ENCODE measurements around the gene PRAMEF20. TPM values are rescaled to one million over a fixed set of nuclear protein-coding genes. Genes with fewer than 3 reads are reported as not detected.

The PRAMEF20 gene
- total and polyA plus RNA-seq, 2 of the 4 experiments (the other 2 are of a cell fraction), result not detected

- Histone ChIP-seq H4K91ac (ENCODE audit: insufficient read depth, low read depth, low read length) (no peak overlapping the region), H3K14ac (replicated peaks; ENCODE audit: low read depth, low read length) (no peak overlapping the region), H2BK120ac (ENCODE audit: low read depth, low read length) (no peak overlapping the region), H3K9me1 (ENCODE audit: insufficient read depth, low read length) (no peaks in the 10 kb centered on the region), H3K4me2 (ENCODE audit: low read depth, low read length) (no peak overlapping the region), H3K4ac (ENCODE audit: low read depth, low read length) (no peak overlapping the region), H3K18ac (ENCODE audit: low read depth, low read length) (no peak overlapping the region), H2AK5ac (ENCODE audit: low read depth, low read length) (no peak overlapping the region), H3K23ac (ENCODE audit: low read depth, low read length) (no peak overlapping the region), H4K8ac (ENCODE audit: low read depth in 2 of 2, low read length in 2 of 2) (no peak overlapping the region), H3K4me1 (ENCODE audit: control insufficient read depth, insufficient read depth, low read length) (no peaks in the 10 kb centered on the region), H2BK15ac (ENCODE audit: low read depth, low read length) (no peak overlapping the region), H2AFZ (replicated peaks; ENCODE audit: low read length, poor library complexity) (no peak overlapping the region), H4K5ac (ENCODE audit: low read depth, low read length) (no peak overlapping the region), H2BK20ac (ENCODE audit: low read depth, low read length) (no peak overlapping the region), H3K79me1 (ENCODE audit: low read depth in 1 of 2, low read length in 2 of 2) (no peaks in the 10 kb centered on the region), H3K56ac (ENCODE audit: extremely low read depth, insufficient read depth, low read length) (no peak overlapping the region), H3K9me3 (ENCODE audit: control insufficient read depth, insufficient read depth, low read length) (peaks cover 11% of the 10 kb centered on the region), H3K4me3 (ENCODE audit: insufficient read depth, low read depth, low read length) (no peak overlapping the region), H3K27me3 (ENCODE audit: control insufficient read depth, insufficient read depth, low read length) (no peaks in the 10 kb centered on the region), H2AK9ac (replicated peaks; ENCODE audit: low read depth, low read length, poor library complexity) (no peak overlapping the region), H2BK5ac (ENCODE audit: low read depth, low read length, poor library complexity, severe bottlenecking) (no peak overlapping the region), H3K27ac (ENCODE audit: insufficient read depth, low read length) (no peak overlapping the region), H4K20me1 (ENCODE audit: insufficient read depth, low read length) (no peaks in the 10 kb centered on the region), H3K9ac (ENCODE audit: low read depth, low read length) (no peak overlapping the region), H3K36me3 (ENCODE audit: control insufficient read depth, insufficient read depth, low read length) (no peaks in the 10 kb centered on the region)
- in situ Hi-C loops (cut with MboI; ENCODE audit: low sequenced_read_pairs) (no loop called here), dilution Hi-C loops (cut with HindIII; ENCODE audit: low sequenced_read_pairs, unreplicated experiment) (no loop called here), intact Hi-C loops (cut with micrococcal nuclease) (no loop called here)
- no peak for ATAC-seq (ENCODE audit: low read depth)
- TF ChIP-seq USF2 (IDR thresholded peaks at IDR 0.05; ENCODE audit: low read depth, low read length) (no peak), CEBPB (IDR thresholded peaks at IDR 0.05; ENCODE audit: low read depth, low read length) (no peak), MAFK (IDR thresholded peaks at IDR 0.05; ENCODE audit: low read depth, low read length) (no peak), MXI1 (IDR thresholded peaks at IDR 0.05; ENCODE audit: borderline replicate concordance, low read depth, low read length) (no peak), FOS (IDR thresholded peaks at IDR 0.05; ENCODE audit: low read depth, low read length) (no peak), CHD1 (IDR thresholded peaks at IDR 0.05; ENCODE audit: low read depth, low read length) (no peak), RFX5 (IDR thresholded peaks at IDR 0.05; ENCODE audit: low read depth, low read length) (no peak), RCOR1 (IDR thresholded peaks at IDR 0.05; ENCODE audit: insufficient replicate concordance, low read length) (no peak), NFE2L2 (IDR thresholded peaks at IDR 0.05; ENCODE audit: low read depth, low read length) (no peak)
- TF ChIP-seq, protein P1, sequence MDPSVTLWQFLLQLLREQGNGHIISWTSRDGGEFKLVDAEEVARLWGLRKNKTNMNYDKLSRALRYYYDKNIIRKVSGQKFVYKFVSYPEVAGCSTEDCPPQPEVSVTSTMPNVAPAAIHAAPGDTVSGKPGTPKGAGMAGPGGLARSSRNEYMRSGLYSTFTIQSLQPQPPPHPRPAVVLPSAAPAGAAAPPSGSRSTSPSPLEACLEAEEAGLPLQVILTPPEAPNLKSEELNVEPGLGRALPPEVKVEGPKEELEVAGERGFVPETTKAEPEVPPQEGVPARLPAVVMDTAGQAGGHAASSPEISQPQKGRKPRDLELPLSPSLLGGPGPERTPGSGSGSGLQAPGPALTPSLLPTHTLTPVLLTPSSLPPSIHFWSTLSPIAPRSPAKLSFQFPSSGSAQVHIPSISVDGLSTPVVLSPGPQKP (IDR thresholded peaks at IDR 0.05; ENCODE audit: borderline replicate concordance, low read depth, low read length), result no peak
- TF ChIP-seq, protein P2, sequence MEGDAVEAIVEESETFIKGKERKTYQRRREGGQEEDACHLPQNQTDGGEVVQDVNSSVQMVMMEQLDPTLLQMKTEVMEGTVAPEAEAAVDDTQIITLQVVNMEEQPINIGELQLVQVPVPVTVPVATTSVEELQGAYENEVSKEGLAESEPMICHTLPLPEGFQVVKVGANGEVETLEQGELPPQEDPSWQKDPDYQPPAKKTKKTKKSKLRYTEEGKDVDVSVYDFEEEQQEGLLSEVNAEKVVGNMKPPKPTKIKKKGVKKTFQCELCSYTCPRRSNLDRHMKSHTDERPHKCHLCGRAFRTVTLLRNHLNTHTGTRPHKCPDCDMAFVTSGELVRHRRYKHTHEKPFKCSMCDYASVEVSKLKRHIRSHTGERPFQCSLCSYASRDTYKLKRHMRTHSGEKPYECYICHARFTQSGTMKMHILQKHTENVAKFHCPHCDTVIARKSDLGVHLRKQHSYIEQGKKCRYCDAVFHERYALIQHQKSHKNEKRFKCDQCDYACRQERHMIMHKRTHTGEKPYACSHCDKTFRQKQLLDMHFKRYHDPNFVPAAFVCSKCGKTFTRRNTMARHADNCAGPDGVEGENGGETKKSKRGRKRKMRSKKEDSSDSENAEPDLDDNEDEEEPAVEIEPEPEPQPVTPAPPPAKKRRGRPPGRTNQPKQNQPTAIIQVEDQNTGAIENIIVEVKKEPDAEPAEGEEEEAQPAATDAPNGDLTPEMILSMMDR (conservative IDR thresholded peaks at IDR 0.05; ENCODE audit: low read depth, low read length), result no peak
- POLR2A ChIA-PET (ENCODE audit: unreplicated experiment), result no interaction called here
- DNase-seq, result no peak
- WGBS, 2 experiments (ENCODE audit: extremely low coverage in 2 of 2, insufficient read length in 1 of 2), result no CpG with 5 or more reads among the region's 4 CpGs
- no TSS peak for BruUV-seq (replicated peaks)
- CTCF ChIA-PET, result no interaction called here
Measured at GRCh38 chr1:13407811-13408210, 2.4 kb upstream of the PRAMEF20 start.

All from IMR-90 (cell line).